OCI-M2 (cell line): ENCODE results near the gene COL1A1.

Experiments
- DNase-seq: peaks from one replicate; lab custom pipeline; 2025; ENCODE audit not compliant: unreplicated experiment; lab: John Stamatoyannopoulos, UW

The COL1A1 gene

DNA sequence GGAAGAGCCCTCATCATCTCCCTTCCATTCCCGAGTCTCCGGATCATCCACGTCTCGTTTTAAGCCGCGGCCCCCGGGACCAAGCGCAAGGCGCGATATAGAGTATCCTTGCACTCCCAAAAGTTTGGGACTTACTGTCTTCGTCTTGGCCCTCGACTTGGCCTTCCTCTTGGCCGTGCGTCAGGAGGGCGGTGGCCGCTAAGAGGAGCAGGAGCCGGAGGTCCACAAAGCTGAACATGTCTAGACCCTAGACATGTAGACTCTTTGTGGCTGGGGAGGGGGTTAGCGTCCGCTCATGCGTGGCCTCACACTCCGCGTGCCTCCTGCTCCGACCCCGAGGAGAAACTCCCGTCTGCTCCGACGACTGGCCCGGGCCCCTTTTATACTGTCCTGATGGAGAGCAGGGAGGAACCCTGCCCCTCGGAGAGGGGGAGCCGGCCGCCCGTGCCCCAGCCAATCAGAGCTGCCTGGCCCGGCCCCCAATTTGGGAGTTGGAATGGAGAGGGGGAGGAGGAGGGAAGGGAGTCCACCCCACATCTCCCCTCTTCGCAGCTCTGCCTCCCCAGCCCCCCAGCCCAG lies at the start of gene COL1A1:
COL1A1 (minus strand) TSS at position 356 of the 579 bp plus-strand sequence; CDS start at position 238, 118 bp downstream.
- no peak for DNase-seq

DNA sequence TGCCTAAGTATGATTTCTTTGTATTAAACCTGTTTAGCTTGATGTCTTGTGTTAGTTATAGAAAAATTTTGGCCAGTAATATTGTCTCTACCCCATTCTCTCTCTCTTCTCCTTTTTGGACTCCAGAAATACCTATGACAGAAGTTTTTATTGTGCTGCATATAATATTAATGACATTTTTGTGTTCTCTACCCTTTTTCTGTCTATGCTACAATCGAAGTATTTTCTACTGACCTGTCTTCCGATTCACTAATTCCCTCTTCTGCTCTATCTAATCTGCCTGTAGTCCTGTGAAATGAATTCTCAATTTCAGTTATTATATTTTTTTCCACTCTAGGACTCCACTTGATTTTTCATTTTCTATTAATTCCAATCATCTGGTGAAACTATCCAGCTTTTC lies 46.8 kb upstream of the COL1A1 start:
- DNase-seq: no peak

DNA sequence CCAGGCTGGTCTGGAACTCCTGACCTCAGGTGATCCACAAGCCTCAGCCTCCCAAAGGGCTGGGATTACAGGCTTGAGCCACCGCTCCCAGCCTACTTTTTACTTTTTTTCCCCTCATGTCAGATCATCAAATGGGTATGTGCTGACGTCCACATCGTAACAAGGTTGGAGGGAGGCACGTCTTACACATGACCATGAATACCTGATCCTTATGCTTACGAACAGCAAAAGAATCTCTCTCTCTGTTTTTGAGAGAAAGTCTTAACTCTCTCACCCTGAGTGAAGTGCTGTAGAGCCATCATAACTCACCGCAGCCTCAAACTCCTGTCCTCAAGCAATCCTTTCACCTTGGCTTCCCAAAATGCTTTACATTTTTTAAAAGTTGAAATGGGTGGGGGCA lies 43.3 kb upstream of the COL1A1 start:
- DNase-seq: no peak

DNA sequence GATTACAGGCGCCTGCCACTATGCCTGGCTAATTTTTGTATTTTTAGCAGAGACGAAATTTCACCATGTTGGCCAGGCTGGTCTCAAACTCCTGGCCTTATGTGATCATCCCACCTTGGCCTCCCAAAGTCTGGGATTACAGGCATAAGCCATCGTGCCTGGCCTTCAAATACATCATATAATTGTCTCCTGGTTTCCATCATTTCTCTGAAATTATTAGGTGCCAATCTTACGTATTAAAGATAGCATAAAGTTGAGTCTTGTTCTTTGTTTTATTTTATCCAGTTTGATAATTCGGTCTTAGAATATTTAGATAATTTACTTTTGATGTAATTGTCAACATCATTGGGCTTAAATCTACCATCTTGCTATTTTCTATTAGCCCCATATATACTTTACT lies 40.0 kb upstream of the COL1A1 start:
- no peak for DNase-seq

DNA sequence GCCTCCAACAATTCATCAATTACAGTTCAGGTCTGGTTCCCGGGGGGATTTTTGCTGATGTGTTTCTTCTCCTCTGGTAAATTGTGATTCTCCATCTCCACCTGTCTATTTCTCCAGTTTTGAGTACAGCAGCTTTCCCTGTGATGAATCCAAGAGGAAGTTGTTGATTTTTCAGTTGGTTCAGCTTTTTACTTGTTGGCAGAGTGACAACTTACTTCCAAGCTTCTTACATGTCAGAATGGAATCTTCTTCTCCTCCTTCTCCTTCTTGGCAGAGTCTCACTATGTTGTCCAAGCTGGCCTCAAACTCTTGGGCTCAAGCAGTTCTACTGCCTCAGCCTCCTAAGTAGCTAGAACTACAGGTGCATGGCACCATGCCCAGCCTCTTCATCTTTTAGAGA lies 39.4 kb upstream of the COL1A1 start:
- no peak for DNase-seq

DNA sequence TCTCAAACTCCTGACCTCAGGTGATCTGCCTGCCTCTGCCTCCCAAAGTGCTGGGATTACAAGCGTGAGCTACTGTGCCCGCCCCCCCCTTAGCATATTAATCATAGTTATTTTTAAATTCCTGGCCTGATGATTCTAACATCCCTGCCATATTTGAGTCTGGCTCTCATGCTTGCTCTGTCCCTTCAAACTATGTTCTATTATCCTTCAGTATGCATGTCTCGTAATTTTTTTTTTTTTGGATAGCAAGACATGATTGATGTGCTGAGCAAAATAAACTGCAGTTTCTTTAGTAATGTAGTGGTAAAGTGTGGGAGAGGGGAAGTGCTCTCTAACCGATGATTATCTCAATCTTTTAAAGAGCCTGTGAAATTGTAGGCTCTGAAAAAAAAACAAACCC lies 38.5 kb upstream of the COL1A1 start:
- no peak for DNase-seq

DNA sequence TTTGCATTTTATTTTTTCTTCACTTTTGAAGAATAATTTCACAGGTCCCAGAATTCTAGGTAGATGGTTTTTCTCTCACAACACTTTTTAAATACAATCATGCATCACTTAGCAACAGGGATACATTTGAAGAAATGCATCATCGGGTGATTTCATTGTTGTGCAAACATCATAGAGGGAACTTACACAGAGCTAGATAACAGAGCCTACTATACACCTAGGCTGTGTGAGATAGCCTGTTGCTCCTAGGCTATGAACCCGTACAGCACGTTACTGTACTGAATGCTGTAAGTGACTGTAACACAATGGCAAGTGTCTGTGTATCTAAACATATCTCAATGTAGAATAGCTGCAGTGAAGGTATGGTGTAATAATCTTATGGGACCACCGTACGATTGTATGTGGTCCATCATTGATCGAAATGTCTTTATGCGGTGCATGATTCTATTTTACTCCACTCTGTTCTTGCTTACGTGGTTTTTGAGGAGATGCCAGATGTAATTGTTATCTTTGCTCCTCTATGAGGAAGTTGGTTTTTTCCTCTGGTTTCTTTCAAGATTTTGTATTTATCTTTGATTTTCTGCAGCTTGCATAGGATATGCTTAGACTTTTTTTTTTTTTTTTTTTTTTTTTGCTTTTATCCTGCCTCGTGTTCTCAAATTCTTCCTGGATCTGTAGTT lies 37.3 kb upstream of the COL1A1 start:
- DNase-seq: no peak

DNA sequence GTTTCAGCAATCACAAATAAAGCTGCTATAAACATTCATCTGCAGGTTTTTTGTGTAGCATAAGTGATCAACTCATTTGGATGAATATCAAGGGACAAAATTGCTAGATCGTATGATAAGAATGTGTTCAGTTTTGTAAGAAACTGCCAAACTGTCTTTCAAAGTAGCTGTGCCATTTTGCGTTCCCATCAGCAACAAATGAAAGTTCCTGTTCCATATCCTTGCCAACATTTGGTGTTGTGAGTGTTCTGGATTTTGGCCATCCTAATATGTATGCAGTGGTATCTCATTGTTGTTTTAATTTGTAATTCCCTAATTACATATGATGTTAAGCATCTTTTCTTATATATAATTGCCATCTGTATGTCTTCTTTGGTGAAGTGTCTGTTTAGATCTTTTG lies 36.5 kb upstream of the COL1A1 start:
- no peak for DNase-seq

DNA sequence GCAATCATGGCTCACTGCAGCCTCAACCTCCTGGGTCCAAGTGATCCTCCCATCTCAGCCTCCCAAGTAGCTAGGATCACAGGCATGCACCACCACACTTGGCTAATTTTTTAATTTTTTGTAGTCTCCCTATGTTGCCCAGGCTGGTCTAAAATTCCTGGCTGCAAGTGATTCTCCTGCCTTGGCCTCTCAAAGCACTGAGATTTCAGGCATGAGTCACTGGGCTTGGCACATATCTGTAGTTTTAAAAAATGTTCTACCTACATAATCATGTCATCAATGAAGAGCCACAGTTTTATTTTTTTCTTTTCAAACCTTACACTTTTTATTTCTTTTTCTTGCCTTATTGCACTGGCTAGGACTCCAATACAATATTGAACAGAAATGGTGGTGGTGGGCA lies 33.1 kb upstream of the COL1A1 start:
- DNase-seq: no peak

DNA sequence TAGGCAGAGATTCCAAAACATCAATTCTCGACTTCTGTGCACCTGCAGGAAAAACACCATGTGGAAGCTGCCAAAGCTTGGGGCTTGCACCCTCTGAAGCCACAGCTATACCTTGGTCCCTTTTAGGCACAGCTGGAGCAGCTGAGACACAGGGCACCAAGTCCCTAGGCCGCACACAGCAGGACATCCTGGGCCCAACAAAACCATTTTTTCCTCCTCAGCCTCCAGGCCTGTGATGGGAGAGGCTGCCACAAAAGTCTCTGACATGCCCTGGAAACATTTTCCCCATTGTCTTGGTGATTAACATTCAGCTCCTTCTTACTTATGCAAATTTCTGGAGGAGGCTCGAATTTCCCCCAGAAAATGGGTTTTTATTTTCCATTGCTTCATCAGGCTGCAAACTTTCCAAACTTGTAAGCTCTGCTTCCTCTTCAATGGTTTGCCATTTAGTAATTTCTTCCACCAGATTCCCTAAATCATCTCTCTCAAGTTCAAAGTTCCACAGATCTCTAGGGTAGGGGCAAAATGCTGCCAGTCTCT lies 24.3 kb upstream of the COL1A1 start:
- DNase-seq: no peak

DNA sequence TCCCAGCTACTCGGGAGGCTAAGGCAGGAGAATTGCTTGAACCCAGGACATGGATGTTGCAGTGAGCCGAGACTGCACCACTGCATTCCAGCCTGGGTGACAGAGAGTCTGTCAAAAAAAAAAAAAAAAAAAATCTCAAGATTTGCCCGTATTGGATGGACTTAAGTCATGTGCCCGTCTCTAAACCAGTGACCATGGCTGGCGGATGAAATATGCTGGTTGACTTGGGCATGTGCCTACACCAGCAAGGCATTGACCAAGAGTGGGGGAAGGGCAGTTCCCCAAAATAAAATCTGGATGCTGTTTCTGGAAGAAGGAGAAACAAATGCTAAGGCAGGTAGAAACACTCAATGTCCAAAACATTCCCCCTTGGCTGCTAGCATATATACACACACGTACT lies 21.5 kb upstream of the COL1A1 start:
- DNase-seq: no peak

DNA sequence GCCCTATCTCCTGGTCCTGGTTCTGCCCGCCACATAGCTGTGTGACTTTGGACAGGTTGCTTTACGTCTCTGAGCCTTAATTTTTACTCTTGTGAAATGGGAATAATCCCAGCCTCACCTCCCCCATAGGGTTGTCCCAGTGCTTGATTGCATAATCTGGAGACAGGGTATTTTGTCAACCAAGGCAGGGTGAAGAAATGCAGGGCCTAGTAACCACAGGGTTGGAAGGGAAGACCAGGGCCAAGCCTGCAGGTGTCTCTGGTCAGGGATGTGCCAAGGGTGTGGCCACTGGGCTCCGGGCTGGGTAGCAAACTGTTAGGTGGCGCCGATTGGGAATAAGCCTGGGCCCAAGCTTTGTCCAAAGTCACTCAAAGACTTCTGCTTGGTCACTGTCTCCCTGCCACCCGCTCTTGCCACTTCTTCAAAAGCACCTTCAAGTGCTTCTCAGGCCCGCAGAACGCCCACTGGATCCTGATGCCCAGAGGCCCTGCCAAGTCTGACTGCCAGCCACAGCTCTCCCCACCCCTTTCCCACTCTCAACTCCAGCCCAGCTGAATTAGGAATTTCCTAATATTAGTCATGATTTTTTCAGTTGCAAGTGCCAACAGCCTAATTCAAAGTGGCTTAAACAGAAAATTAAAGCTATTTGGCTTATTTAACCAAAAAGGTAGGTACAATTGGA lies 20.6 kb upstream of the COL1A1 start:
- no peak for DNase-seq

DNA sequence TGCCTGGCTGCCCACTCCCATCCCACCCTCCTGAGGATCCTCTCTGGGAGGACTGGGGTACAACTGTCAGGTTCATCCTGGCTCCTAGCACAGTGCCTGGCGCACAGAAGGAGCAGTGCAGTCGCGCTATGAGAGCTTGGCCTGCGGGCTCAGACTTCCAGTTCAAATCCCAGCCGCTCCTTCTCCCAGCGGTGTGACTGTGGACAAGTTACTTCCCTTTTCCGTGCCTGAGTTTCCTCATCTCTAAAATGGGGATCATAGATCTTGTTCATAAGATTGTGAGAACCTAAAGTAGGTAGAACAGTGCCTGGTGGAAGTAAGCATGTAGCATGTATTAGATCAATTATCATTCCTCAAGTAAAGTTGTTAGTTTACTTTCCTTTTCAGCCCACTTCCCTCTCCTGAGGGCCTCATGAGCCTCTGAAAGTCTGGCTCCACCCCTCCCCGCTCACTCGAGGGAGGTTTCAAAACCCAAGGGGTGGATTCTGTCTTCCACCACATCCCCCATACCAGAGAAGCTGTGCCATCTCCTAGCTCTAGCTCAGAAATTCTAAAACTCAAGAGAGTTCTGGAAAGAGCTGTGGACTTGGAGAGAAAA lies 19.9 kb upstream of the COL1A1 start:
- DNase-seq: no peak

DNA sequence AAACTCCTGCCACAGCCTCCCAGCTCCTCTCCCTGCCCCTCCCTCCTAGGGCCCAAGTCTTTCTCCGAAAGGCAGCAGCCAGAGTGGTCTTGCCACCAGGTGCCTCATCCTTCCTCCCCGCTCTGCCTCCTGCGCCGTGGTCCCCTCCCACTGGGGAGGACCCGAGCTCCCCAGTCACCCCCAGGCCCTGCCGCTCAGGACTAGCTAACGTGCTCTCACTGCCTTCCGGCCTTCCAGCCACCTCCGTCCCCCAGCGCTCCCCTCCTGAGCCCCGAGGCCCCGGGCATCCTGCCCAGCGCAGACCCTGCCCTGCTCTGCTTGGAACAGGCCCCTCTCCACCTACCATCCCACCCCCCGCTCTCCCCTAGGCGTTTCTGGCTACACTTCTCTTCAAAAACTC lies 19.4 kb upstream of the COL1A1 start:
- DNase-seq: no peak

DNA sequence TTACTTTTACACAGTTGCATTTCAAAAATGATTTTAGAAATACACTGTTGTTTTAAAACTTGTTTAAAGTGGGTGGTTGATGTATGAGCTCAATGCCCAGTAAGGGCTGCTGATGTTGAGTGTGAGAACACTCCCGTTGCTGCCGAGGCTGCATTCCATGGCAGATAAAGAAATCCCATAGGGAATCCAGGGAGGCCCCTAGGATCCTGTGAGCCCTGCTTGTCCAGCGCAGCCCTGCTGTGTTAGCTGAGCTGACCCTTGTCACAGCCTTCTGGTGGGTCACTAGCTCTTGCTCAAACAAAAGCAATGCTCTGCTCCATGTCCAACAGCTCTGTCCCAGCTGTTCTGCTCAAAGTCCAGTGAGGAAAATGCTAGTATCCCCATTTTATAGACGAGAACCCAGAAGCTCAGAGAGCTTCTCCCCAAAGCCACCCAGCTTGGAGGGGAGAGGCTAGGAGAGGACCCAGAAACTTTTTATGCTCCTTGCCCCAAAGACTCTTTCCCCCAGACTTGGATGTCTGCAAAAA lies 18.6 kb upstream of the COL1A1 start:
- DNase-seq: no peak

DNA sequence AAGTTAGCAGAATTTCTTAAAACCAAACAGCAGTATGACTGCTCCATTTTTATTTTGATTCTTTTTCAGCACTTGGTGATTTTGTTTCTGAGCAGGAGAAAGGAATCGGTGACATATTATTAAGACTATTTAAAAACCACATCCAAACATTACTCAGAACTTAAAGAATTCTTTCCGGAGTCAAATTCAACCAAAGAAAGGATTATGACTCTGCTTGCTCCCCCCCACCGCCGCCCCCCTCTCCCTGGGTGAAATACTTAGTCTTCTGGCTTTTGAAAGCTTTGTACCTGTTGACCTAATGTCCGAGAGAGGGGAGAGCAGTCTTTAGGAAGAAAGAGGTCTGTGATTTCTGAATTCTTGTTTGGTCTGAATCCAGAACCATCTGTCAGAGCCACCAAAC lies 17.9 kb upstream of the COL1A1 start:
- no peak for DNase-seq

DNA sequence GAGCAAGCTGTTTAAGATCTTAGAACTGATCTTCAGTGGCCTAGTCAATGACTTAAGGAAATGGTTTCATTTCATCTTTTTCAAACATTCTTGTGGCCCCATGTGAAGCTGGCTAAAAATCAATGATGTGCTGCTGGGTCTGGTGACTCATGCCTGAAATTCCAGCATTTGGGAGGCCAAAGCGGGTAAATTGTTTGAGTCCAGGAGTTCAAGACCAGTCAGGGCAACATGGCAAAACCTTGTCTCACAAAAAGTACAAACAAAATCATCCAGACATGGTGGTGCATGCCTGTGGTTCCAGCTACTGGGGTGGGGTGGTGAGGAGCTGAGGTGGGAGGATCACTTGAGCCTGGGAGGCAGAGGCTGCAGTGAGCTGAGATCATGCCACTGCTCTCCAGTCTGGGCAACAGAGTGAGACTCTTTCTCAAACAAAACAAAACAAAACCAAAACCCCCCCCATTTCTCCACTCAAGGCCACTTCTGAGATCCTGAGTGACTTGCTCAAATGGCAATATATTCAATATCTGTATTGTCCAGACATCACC lies 17.4 kb upstream of the COL1A1 start:
- DNase-seq: no peak

DNA sequence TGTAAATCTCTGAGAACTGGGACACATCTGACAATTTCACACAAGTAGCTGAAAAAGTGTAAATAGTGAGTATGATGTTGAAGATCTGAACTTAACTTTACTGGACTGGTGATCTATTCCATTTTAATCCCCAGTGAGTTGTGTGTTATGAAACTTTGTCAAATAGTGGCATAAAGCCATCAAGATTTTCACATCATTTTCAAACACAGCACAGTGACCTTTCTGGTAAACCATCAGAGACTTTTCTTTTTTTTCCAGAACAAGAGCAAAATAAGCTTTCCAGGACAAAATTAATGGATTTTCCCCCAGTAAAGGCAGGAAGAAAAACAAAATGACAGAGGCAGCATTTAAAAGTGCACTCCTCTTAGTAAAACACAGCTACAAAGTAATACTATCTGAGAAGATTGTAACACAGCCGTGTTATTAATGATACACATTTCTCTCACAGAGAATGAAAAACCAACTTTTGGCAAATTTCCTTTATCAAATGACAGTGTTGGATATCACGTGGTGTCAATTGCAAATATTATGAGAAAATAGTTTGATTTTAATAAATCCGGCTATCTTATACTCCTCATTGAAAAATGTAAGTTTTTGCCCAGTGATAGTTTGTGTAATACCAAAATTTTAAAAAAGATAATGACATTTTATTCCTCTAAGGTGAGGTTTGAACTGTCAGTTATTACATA lies 16.8 kb upstream of the COL1A1 start:
- no peak for DNase-seq

DNA sequence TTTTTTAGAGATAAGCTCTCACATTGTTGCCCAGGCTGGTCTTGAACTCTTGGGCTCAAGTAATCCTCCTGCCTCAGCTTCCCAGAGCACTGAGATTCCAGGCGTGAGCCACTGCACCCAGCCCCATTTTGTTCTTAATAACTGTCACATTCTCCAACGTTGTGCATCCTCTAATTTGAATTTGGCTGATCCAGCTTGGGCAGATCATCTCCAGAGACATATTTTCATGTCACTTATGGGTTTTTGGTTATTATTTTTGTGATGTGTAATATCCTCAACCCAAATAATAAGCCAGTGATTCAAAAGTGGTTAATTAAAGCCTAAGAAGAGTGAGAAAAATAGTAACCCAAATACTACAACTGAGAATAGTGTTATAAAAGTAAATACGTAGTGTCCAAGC lies 16.2 kb upstream of the COL1A1 start:
- DNase-seq: no peak

DNA sequence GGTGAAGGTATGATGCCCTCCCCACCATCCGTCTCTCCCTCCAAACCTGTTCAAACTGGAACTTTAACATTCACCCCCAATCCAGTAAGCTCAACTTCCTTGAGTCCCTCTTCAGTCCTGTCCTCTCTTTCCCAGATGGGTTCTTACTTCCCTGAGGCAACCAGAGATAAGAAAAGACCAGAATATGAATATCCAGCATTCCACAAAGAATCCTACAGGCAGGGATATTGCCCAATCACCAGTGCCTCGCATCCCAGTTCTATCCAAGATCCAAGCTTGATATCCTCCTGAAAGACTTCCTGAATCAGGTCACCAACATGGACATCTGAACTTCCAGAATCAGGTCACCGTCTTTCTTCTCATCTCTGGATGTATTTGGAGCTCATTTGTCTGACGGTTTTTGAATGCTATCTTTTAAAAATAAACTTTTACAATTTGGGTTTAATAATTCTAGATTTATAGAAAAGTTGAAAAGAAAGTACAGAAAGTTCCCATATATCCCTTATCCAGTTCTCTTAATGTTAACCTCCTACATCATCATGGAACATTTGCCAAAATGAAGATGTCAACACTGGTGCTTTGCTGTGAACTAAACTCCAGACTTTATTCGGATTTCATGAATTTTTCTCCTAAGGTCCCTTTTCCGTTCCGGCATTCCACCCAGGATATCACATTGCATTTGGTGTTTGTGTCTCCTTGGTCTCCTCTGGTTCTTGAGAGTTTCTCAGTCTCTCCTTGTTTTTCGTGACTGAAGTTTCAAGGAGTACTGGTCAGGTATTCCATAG lies 13.7 kb upstream of the COL1A1 start:
- no peak for DNase-seq
